ENCODE data around the gene DQX1.

- TF ChIP-seq CTCF (IDR thresholded peaks at IDR 0.05) (no peak), POLR2A (IDR thresholded peaks at IDR 0.05) (no peak)
Observed at GRCh38 chr2:74495440-74495839, 30.6 kb downstream of the DQX1 start.

Data from heart left ventricle (tissue), 13 donors.